H1 (cell line): ENCODE data around the gene RPL14. TPM values are rescaled to one million over a fixed set of nuclear protein-coding genes. Genes with fewer than 3 reads are reported as not detected.

Experiments used
- CTCF ChIA-PET: fragments of 300-600 bp; sonication (Branson Sonifier 250); formaldehyde crosslinking; loops from one replicate; lab custom pipeline; 2021; ENCODE audit not compliant: partially characterized antibody; lab: Charles Lee
- POLR2A ChIA-PET: fragments of 300-600 bp; sonication (Branson Sonifier 250); formaldehyde crosslinking; loops from one replicate; lab custom pipeline; 2021; ENCODE audit warnings: inconsistent platforms; ENCODE audit not compliant: partially characterized antibody; lab: Charles Lee
- DNase-seq, 2 experiments: peaks; one replicate each; pipeline versions ENCODE4 v3.0.0 to v3.0.0-alpha.2; 2010 to 2022; ENCODE audit warnings: low spot score in 2 of 2, low read depth in 1 of 2, mixed read lengths in 1 of 2
- FAIRE-seq: peaks from 2 replicates; lab custom pipeline; 2011; peaks lifted over from hg19 to GRCh38; lab: Jason Lieb, UNC
- H2AFZ ChIP-seq: 2 replicates; pipeline ENCODE4 v1.8.1; 2012; ENCODE audit warnings: low read length, inconsistent platforms
- H2AK5ac ChIP-seq: 2 replicates; pipeline ENCODE4 v1.6.1; 2013; ENCODE audit warnings: low read depth, low read length
- H2BK120ac ChIP-seq: replicated peaks from 2 replicates; pipeline ENCODE3; 2013; ENCODE audit warnings: low read depth, low read length, inconsistent platforms
- H2BK12ac ChIP-seq: 2 replicates; pipeline ENCODE4 v1.6.1; 2013; ENCODE audit warnings: low read depth, low read length
- H2BK15ac ChIP-seq: 2 replicates; pipeline ENCODE4 v1.6.1; 2013; ENCODE audit warnings: low read length
- H2BK20ac ChIP-seq: 2 replicates; pipeline ENCODE4 v1.6.1; 2013; ENCODE audit warnings: low read length
- H2BK5ac ChIP-seq: 2 replicates; pipeline ENCODE4 v1.6.1; 2013; ENCODE audit warnings: low read depth, low read length
- H3K14ac ChIP-seq: 2 replicates; pipeline ENCODE4 v1.6.1; 2013; ENCODE audit warnings: inconsistent platforms; ENCODE audit not compliant: insufficient read length
- H3K18ac ChIP-seq: 2 replicates; pipeline ENCODE4 v1.6.1; 2013; ENCODE audit warnings: low read length; ENCODE audit errors: extremely low read depth
- H3K23ac ChIP-seq: 2 replicates; pipeline ENCODE4 v1.6.1; 2013; ENCODE audit warnings: inconsistent platforms; ENCODE audit not compliant: insufficient read length
- H3K23me2 ChIP-seq: 2 replicates; pipeline ENCODE4 v1.6.1; 2013; ENCODE audit warnings: low read depth, low read length
- H3K27ac ChIP-seq: 2 replicates; pipeline ENCODE4 v1.6.1; 2011; ENCODE audit warnings: low read depth, low read length, inconsistent platforms
- H3K27me3 ChIP-seq, 4 experiments: replicated peaks in 1 of 4; 1 replicate in 1 of 4; 2 replicates in 3 of 4; pipeline versions ENCODE4 v1.6.1 to v1.8.1; 2011 to 2013; ENCODE audit warnings: low read length in 3 of 4, mild to moderate bottlenecking in 3 of 4, inconsistent platforms in 2 of 4, mixed read lengths in 2 of 4, moderate library complexity in 1 of 4; ENCODE audit not compliant: control insufficient read depth in 3 of 4, insufficient read depth in 3 of 4; ENCODE audit errors: extremely low read depth in 1 of 4
- H3K36me3 ChIP-seq, 4 experiments: 2 replicates each; pipeline versions ENCODE4 v1.6.1 to v1.8.1; 2011 to 2013; ENCODE audit warnings: mild to moderate bottlenecking in 4 of 4, low read length in 3 of 4, moderate library complexity in 2 of 4, control low read depth in 1 of 4, inconsistent platforms in 1 of 4; ENCODE audit not compliant: insufficient read depth in 4 of 4, control insufficient read depth in 2 of 4
- H3K4ac ChIP-seq: replicated peaks from 2 replicates; pipeline ENCODE3; 2013; ENCODE audit warnings: low read length, low read depth, mixed read lengths, inconsistent platforms; ENCODE audit not compliant: insufficient read length
- H3K4me1 ChIP-seq, 4 experiments: replicated peaks in 1 of 4; 1 replicate in 1 of 4; 2 replicates in 3 of 4; pipeline versions ENCODE4 v1.6.1 to v1.8.1; 2011 to 2013; ENCODE audit warnings: low read length in 3 of 4, inconsistent platforms in 2 of 4, mixed read lengths in 1 of 4; ENCODE audit not compliant: insufficient read depth in 4 of 4, control insufficient read depth in 3 of 4
- H3K4me2 ChIP-seq, 2 experiments: 2 replicates each; pipeline versions ENCODE4 v1.6.1 to v1.8.1; 2011 to 2013; ENCODE audit warnings: low read depth in 2 of 2, low read length in 2 of 2, control low read depth in 1 of 2, inconsistent platforms in 1 of 2, mild to moderate bottlenecking in 1 of 2; ENCODE audit not compliant: insufficient read depth in 1 of 2
- H3K4me3 ChIP-seq, 4 experiments: fragments of 200-600, 300-600 bp in 1 of 4; sonication (generic), shearing (Covaris generic), sonication (Bioruptor Twin) in 1 of 4; 2 replicates each; pipeline versions ENCODE4 v1.5.1 to v1.8.1; 2011 to 2016; ENCODE audit warnings: low read length in 4 of 4, low read depth in 3 of 4, control low read depth in 2 of 4, inconsistent platforms in 2 of 4, mild to moderate bottlenecking in 2 of 4, mixed read lengths in 1 of 4, moderate library complexity in 1 of 4; ENCODE audit not compliant: insufficient read depth in 2 of 4; ENCODE audit errors: extremely low read depth in 1 of 4
- H3K56ac ChIP-seq: replicated peaks from 2 replicates; pipeline ENCODE3; 2013; ENCODE audit warnings: low read depth, mild to moderate bottlenecking, mixed read lengths, low read length, inconsistent platforms; ENCODE audit not compliant: insufficient read length
- H3K79me1 ChIP-seq: 2 replicates; pipeline ENCODE4 v1.6.1; 2013; ENCODE audit warnings: low read depth, low read length, control low read depth
- H3K79me2 ChIP-seq, 2 experiments: 2 replicates each; pipeline versions ENCODE4 v1.6.1 to v1.8.1; 2012 to 2013; ENCODE audit warnings: low read length in 2 of 2, mild to moderate bottlenecking in 2 of 2, inconsistent platforms in 1 of 2; ENCODE audit not compliant: insufficient read depth in 2 of 2, control insufficient read depth in 1 of 2
- H3K9ac ChIP-seq, 4 experiments: replicated peaks in 1 of 4; 1 replicate in 1 of 4; 2 replicates in 3 of 4; pipeline versions ENCODE4 v1.6.1 to v1.8.1; 2011 to 2013; ENCODE audit warnings: low read depth in 3 of 4, low read length in 3 of 4, control low read depth in 2 of 4, mild to moderate bottlenecking in 2 of 4, moderate library complexity in 2 of 4, inconsistent platforms in 1 of 4; ENCODE audit errors: extremely low read depth in 1 of 4
- H3K9me3 ChIP-seq, 2 experiments: 2 replicates each; pipeline versions ENCODE4 v1.6.1 to v1.8.1; 2012 to 2013; ENCODE audit warnings: mild to moderate bottlenecking in 2 of 2, moderate library complexity in 2 of 2, control low read depth in 1 of 2, inconsistent platforms in 1 of 2, low read depth in 1 of 2, low read length in 1 of 2, mixed read lengths in 1 of 2; ENCODE audit not compliant: insufficient read depth in 2 of 2
- H4K20me1 ChIP-seq, 2 experiments: replicated peaks in 1 of 2; 2 replicates each; pipeline versions ENCODE3 to v1.8.1; 2011 to 2013; ENCODE audit warnings: inconsistent platforms in 2 of 2, low read length in 2 of 2, mild to moderate bottlenecking in 1 of 2; ENCODE audit not compliant: insufficient read depth in 2 of 2, control insufficient read depth in 1 of 2
- H4K5ac ChIP-seq: 2 replicates; pipeline ENCODE4 v1.6.1; 2013; ENCODE audit warnings: low read length, low read depth, mixed read lengths, inconsistent platforms; ENCODE audit not compliant: insufficient read length
- H4K8ac ChIP-seq: 2 replicates; pipeline ENCODE4 v1.8.0; 2013; ENCODE audit warnings: mild to moderate bottlenecking, moderate library complexity, low read length, inconsistent platforms; ENCODE audit not compliant: insufficient read depth; ENCODE audit errors: extremely low read depth
- H4K91ac ChIP-seq: replicated peaks from 2 replicates; pipeline ENCODE3; 2013; ENCODE audit warnings: low read length, mixed read lengths, inconsistent platforms; ENCODE audit not compliant: insufficient read length
- ASH2L ChIP-seq: fragments of 200-600, 300-600 bp; sonication (generic); IDR thresholded peaks from one replicate; pipeline ENCODE4 v1.7.1; 2017; ENCODE audit warnings: low read length
- JUN ChIP-seq: IDR thresholded peaks from 2 replicates; pipeline ENCODE4 v1.6.1; 2011; ENCODE audit warnings: low read depth, mild to moderate bottlenecking, improper control_type of control experiment, low read length
- POLR2AphosphoS5 ChIP-seq: IDR thresholded peaks from 2 replicates; pipeline ENCODE4 v1.6.1; 2011; ENCODE audit warnings: low read depth, low read length
- POU5F1 ChIP-seq: IDR thresholded peaks from 2 replicates; pipeline ENCODE4 v1.6.1; 2011; ENCODE audit warnings: low read depth, mild to moderate bottlenecking, low read length, moderate library complexity
- SAP30 ChIP-seq: fragments of 300-600 bp; sonication (generic); IDR thresholded peaks from 2 replicates; pipeline ENCODE4 v1.7.1; 2012; ENCODE audit warnings: low read length, moderate library complexity, mild to moderate bottlenecking, inconsistent platforms; ENCODE audit not compliant: insufficient read depth, insufficient replicate concordance
- SIRT6 ChIP-seq: IDR thresholded peaks from one replicate; pipeline ENCODE4 v1.7.1; 2012; ENCODE audit warnings: low read length, inconsistent platforms
- SRF ChIP-seq: IDR thresholded peaks from 2 replicates; pipeline ENCODE4 v1.6.1; 2011; ENCODE audit warnings: mild to moderate bottlenecking, low read depth, low read length, moderate library complexity
- SUZ12 ChIP-seq: fragments of 200-600 bp; sonication (generic); IDR thresholded peaks from 2 replicates; pipeline ENCODE4 v1.6.1; 2012; ENCODE audit warnings: mild to moderate bottlenecking, inconsistent platforms, low read length, moderate library complexity, mixed read lengths
- WGBS, 2 experiments: shearing (Covaris generic) in 1 of 2; methylation state at CpG; one replicate each; pipeline versions ENCODE4 v1.1.6 to v1.1.7; 2013 to 2015; ENCODE audit warnings: low lambda C conversion rate in 2 of 2, mixed read lengths in 2 of 2, inconsistent platforms in 1 of 2, low coverage in 1 of 2, missing lambda C conversion rate in 1 of 2; ENCODE audit not compliant: insufficient replicate concordance in 2 of 2, insufficient coverage in 1 of 2, insufficient read length in 1 of 2; ENCODE audit errors: extremely low coverage in 1 of 2, missing lambda C conversion rate in 1 of 2; 5-methylcytosine and 5-hydroxymethylcytosine counted together
- polyA plus RNA-seq, 7 experiments: library from polyadenylated mRNA; depleted of rRNA in 3 of 7; stranded (reverse) in 5 of 7; unstranded in 2 of 7; fragments of >200 nt in 5 of 7; fragments of 200-250 nt in 2 of 7; gene quantifications; 1 replicate in 5 of 7; 2 replicates in 1 of 7; 4 replicates in 1 of 7; pipeline versions ENCODE4 v1.2.1 to v1.2.3, GENCODE V29; 2011 to 2013; ENCODE audit warnings: missing spikeins in 2 of 7, mixed read lengths in 2 of 7
- total RNA-seq: library from RNA; stranded (reverse); fragmentation: NEBNext Ultra II Directional; extraction: Animal tissue kit (Norgen Biotek cat#: 25700); gene quantifications from 2 replicates; pipeline ENCODE4 v1.2.1, GENCODE V29; 2021

The RPL14 gene
- total and polyA plus RNA-seq, 2 of the 8 experiments (the other 6 are each of a cell fraction or from before 2014, with no cell fraction given) = 1,192 to 2,341 TPM

- no peak overlapping the region for H3K4me3 ChIP-seq
- H4K20me1 ChIP-seq = no peaks in the 10 kb centered on the region
- H2BK120ac ChIP-seq = no peak overlapping the region
- TF ChIP-seq ASH2L = no peak
- no peak for TF ChIP-seq SRF
- TF ChIP-seq SAP30 = no peak
- no peak for TF ChIP-seq SIRT6
- no peak for TF ChIP-seq POLR2AphosphoS5
- TF ChIP-seq POU5F1 = no peak
- TF ChIP-seq JUN = no peak
- TF ChIP-seq SUZ12 = no peak
- ChIA-PET CTCF (no interaction called here), POLR2A (interaction anchor here (1.3 to 2.0 kb wide), 4 partner anchors 10 to 13 kb away, joined by 3 to 6 read pairs (median 6); no protein-coding TSS in a partner anchor)
- H3K23ac ChIP-seq = no peak overlapping the region
- H2AK5ac ChIP-seq = no peak overlapping the region
- no peak overlapping the region for H2BK20ac ChIP-seq
- H3K27ac ChIP-seq = no peak overlapping the region
- H3K4me1 ChIP-seq = no peaks in the 10 kb centered on the region; a peak in 1 of 7 replicates
- H3K9me3 ChIP-seq = no peaks in the 10 kb centered on the region
- DNase-seq = no peak
- no peak overlapping the region for H2BK5ac ChIP-seq
- H3K18ac ChIP-seq = no peak overlapping the region
- no peak overlapping the region for H4K91ac ChIP-seq
- H2BK15ac ChIP-seq = no peak overlapping the region
- no peak overlapping the region for H3K14ac ChIP-seq
- H2AFZ ChIP-seq = no peak overlapping the region
- no peaks in the 10 kb centered on the region; the same call in 1 of the 2 replicates for H3K79me1 ChIP-seq
- peaks cover 5 to 49% (median 27%) of the 10 kb centered on the region in 4 experiments; a peak in 7 of 8 replicates for H3K36me3 ChIP-seq
- H3K79me2 ChIP-seq = peaks cover 0 to 29% of the 10 kb centered on the region in 2 experiments; a peak in 2 of 4 replicates
- 100% methylated on average over 1 of the region's 1 CpG; no CpG with 5 or more reads in 1 of the 2 experiments for WGBS, 2 experiments
- no peak overlapping the region for H4K8ac ChIP-seq
- H4K5ac ChIP-seq = no peak overlapping the region
- H3K4me2 ChIP-seq = no peak overlapping the region
- H3K23me2 ChIP-seq = no peaks in the 10 kb centered on the region; the same call in 1 of the 2 replicates
- FAIRE-seq = no peak
- no peaks in the 10 kb centered on the region for H3K27me3 ChIP-seq
- H2BK12ac ChIP-seq = no peak overlapping the region
- H3K9ac ChIP-seq = no peak overlapping the region
- H3K56ac ChIP-seq = no peak overlapping the region
- no peak overlapping the region for H3K4ac ChIP-seq
These were observed 54.0 kb downstream of the RPL14 start for GRCh38 chr3:40511031-40511718.
